ENCODE data around the gene SETD1B.

DNA sequence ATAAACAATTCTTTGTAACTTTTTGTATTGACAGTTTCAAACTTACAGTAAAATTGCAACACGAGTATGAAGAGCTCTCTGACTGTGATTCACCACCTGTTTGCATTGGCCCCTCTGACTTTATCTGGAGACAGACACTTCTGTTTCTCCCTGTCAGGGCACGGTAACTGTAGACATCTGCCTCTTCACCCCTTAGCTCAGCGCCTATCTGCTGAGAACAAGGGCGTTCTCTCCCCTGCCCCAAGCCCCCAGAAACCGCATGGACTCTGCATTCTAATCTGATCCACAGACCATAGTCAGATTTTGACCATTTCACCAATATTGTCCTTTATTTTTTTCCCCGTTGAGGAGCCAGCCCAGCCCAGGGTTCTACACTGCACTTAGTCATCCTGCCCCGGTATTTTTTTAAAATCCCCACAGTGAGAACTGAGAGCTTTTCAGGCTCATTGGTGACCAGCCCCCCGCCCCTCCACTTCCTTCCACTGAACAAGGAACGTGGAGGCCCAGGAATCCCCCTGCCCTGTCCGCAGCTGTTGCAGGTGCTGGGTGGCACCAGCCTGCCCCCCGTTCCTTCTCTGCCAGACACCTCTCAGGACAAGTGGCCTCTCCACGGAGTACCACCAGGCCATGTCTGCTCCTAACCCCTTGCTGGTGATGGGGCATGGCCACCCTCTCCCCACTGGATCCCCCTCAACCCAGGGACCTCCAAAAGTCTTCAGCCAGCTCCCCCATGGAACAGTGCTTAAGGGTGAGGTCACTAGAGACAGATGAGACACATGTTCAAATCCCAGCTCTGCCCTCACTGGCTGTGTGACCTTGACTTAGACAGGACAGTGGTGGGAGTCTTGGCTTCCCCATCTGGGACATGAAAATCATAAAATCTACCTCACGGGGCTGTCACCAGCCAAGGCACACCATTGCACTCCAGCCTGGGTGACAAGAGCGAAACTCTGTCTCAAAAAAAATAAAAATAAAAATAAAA, 21.5 kb upstream of the SETD1B start:
- TF ChIP-seq, protein P1, sequence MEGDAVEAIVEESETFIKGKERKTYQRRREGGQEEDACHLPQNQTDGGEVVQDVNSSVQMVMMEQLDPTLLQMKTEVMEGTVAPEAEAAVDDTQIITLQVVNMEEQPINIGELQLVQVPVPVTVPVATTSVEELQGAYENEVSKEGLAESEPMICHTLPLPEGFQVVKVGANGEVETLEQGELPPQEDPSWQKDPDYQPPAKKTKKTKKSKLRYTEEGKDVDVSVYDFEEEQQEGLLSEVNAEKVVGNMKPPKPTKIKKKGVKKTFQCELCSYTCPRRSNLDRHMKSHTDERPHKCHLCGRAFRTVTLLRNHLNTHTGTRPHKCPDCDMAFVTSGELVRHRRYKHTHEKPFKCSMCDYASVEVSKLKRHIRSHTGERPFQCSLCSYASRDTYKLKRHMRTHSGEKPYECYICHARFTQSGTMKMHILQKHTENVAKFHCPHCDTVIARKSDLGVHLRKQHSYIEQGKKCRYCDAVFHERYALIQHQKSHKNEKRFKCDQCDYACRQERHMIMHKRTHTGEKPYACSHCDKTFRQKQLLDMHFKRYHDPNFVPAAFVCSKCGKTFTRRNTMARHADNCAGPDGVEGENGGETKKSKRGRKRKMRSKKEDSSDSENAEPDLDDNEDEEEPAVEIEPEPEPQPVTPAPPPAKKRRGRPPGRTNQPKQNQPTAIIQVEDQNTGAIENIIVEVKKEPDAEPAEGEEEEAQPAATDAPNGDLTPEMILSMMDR (IDR thresholded peaks at IDR 0.05), result no peak
- TF ChIP-seq POLR2A (IDR thresholded peaks at IDR 0.05), result no peak
